Uterus (tissue), 2 donors: ENCODE data around the gene AQP9.

Source experiments
- POLR2A ChIP-seq, 2 donors: fragments of 450-650 bp; IDR thresholded peaks; one replicate each; pipeline ENCODE4 v1.6.1; 2016; ENCODE audit warnings: antibody characterized with exemption in 2 of 2, mild to moderate bottlenecking in 1 of 2, moderate library complexity in 1 of 2
- TF ChIP-seq, protein P1 (sequence below), 4 experiments: fragments of 200-600 bp in 2 of 4; fragments of 450-650 bp in 2 of 4; sonication (generic) in 2 of 4; IDR thresholded peaks; one replicate each; pipeline ENCODE4 v1.5.1; 2016 to 2019; ENCODE audit warnings: antibody characterized with exemption in 4 of 4, mild to moderate bottlenecking in 2 of 4, moderate library complexity in 1 of 4

DNA sequence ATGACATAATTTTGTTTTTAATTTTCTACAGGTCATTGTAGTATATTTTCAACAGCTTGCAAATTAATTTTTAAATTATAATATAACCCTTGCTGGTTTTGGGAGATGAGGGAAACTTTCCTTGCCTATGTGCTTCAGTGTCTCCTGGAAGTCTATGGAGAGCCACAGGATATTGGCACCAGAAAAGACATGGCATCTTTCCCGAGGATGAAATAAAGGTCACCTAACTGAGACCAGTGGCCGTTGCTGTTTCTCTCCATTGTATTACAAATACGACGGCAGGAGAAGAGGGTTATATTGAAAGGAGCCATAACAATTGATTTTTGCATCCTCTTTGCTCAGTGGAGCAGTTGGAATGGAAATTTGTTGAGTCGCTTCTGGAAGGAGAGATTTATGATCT is 19.9 kb upstream of the AQP9 start:
- TF ChIP-seq, protein P1, sequence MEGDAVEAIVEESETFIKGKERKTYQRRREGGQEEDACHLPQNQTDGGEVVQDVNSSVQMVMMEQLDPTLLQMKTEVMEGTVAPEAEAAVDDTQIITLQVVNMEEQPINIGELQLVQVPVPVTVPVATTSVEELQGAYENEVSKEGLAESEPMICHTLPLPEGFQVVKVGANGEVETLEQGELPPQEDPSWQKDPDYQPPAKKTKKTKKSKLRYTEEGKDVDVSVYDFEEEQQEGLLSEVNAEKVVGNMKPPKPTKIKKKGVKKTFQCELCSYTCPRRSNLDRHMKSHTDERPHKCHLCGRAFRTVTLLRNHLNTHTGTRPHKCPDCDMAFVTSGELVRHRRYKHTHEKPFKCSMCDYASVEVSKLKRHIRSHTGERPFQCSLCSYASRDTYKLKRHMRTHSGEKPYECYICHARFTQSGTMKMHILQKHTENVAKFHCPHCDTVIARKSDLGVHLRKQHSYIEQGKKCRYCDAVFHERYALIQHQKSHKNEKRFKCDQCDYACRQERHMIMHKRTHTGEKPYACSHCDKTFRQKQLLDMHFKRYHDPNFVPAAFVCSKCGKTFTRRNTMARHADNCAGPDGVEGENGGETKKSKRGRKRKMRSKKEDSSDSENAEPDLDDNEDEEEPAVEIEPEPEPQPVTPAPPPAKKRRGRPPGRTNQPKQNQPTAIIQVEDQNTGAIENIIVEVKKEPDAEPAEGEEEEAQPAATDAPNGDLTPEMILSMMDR (IDR thresholded peaks at IDR 0.05) = no peak
- TF ChIP-seq POLR2A (IDR thresholded peaks at IDR 0.05) = no peak
